ENCODE data around the gene SLC38A9.

- TF ChIP-seq CTCF (IDR thresholded peaks at IDR 0.05) (no peak), POLR2A (IDR thresholded peaks at IDR 0.05) (no peak)
Observed at GRCh38 chr5:55594671-55595070, 117.5 kb downstream of the SLC38A9 start.
